Measurements from ENCODE around the gene BTLA. TPM values are rescaled to one million over a fixed set of nuclear protein-coding genes. Genes with fewer than 3 reads are reported as not detected.
"Not testable (repeated sequence)": the region's sequence is repeated elsewhere in the genome, so short reads cannot be mapped to it uniquely, and the experiment has no call there.

The BTLA gene
- total and polyA plus RNA-seq, 2 experiments from 2014 or later = not detected

DNA sequence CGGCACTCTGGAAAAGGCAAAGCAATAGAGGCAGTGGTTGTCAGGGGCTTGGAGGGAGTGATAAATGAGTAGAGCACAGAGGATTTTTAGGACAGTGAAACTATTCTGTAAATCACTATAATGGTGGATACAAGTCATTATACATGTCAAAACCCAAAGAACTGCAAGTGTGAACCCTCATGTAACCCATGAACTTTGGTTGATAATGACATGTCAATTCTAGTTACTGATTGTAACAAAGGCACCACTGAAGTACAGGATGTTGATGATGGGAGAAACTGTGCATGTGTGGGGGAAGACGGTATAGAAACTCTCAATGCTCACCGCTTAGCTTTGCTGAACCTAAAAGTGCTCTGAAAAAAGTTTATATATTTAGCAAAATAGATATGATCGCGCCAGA lies 36.0 kb downstream of the BTLA start:
- 98% methylated on average over 5 of the region's 5 CpGs for WGBS (ENCODE audit: low lambda C conversion rate, missing lambda C conversion rate)
- Histone ChIP-seq H3K4me1 (ENCODE audit: insufficient read depth) (no peaks in the 10 kb centered on the region), H3K36me3 (replicated peaks; ENCODE audit: insufficient read depth, low read depth) (no peaks in the 10 kb centered on the region), H3K9me3 (ENCODE audit: low read depth) (no peaks in the 10 kb centered on the region), H3K27ac (no peak overlapping the region), H3K9me2 (replicated peaks; ENCODE audit: insufficient read depth) (no peaks in the 10 kb centered on the region), H4K20me1 (ENCODE audit: insufficient read depth, poor library complexity, severe bottlenecking) (no peaks in the 10 kb centered on the region), H3K4me3 (no peak overlapping the region), H3K79me2 (no peaks in the 10 kb centered on the region), H3K4me2 (no peak overlapping the region), H3K27me3 (no peaks in the 10 kb centered on the region), H2AFZ (no peak overlapping the region)
- no peak for TF ChIP-seq EZH2 (IDR thresholded peaks at IDR 0.05; ENCODE audit: borderline replicate concordance)
- TF ChIP-seq CTCF (IDR thresholded peaks at IDR 0.05; ENCODE audit: poor library complexity) = no peak
- no peak for TF ChIP-seq EZH2phosphoT487 (IDR thresholded peaks at IDR 0.05; ENCODE audit: low read depth, severe bottlenecking, unreplicated experiment)
- no peak for DNase-seq (ENCODE audit: low spot score)

DNA sequence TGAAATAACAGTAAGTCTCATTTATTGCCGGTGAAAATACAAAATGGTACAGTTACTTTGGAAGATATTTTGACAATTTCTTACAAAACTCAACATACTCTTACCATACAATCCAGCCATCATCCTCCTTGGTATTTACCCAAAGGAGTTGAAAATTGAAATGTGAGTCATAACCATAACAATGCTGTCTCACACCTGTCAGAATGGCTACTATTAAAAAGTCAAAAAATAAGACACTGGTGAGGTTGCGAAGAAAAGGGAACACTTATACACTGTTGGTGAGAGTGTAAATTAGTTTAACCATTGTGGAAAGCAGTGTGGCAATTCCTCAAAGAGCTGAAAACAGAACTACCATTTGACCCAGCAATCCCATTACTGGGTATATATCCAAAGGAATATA lies 37.5 kb downstream of the BTLA start:
- not testable (repeated sequence) for H3K27ac ChIP-seq; H4K20me1 ChIP-seq (ENCODE audit: insufficient read depth, poor library complexity, severe bottlenecking); DNase-seq (ENCODE audit: low spot score); H3K4me1 ChIP-seq (ENCODE audit: insufficient read depth); H3K4me2 ChIP-seq; H3K36me3 ChIP-seq (replicated peaks; ENCODE audit: insufficient read depth, low read depth); H3K27me3 ChIP-seq; H3K9me2 ChIP-seq (replicated peaks; ENCODE audit: insufficient read depth); H3K79me2 ChIP-seq; H3K9me3 ChIP-seq (ENCODE audit: low read depth); H3K4me3 ChIP-seq; H2AFZ ChIP-seq
- WGBS (ENCODE audit: low lambda C conversion rate, missing lambda C conversion rate) = 97% methylated on average over 2 of the region's 2 CpGs

- H3K4me3 ChIP-seq = no peak overlapping the region
- H2AFZ ChIP-seq = no peak overlapping the region
- WGBS (ENCODE audit: low lambda C conversion rate, missing lambda C conversion rate) = 47% methylated on average over 2 of the region's 2 CpGs
- no peak overlapping the region for H3K4me2 ChIP-seq
- no peak for DNase-seq (ENCODE audit: low spot score)
- no peak for TF ChIP-seq EZH2phosphoT487 (IDR thresholded peaks at IDR 0.05; ENCODE audit: low read depth, severe bottlenecking, unreplicated experiment)
- H3K27ac ChIP-seq = no peak overlapping the region
- H3K36me3 ChIP-seq (replicated peaks; ENCODE audit: insufficient read depth, low read depth) = no peaks in the 10 kb centered on the region
- H4K20me1 ChIP-seq (ENCODE audit: insufficient read depth, poor library complexity, severe bottlenecking) = no peaks in the 10 kb centered on the region
- no peaks in the 10 kb centered on the region for H3K27me3 ChIP-seq
- no peaks in the 10 kb centered on the region for H3K79me2 ChIP-seq
- no peaks in the 10 kb centered on the region for H3K4me1 ChIP-seq (ENCODE audit: insufficient read depth)
- H3K9me3 ChIP-seq (ENCODE audit: low read depth) = no peaks in the 10 kb centered on the region
- H3K9me2 ChIP-seq (replicated peaks; ENCODE audit: insufficient read depth) = no peaks in the 10 kb centered on the region
Measured at GRCh38 chr3:112460519-112461195, 38.6 kb downstream of the BTLA start.

- H3K79me2 ChIP-seq = no peaks in the 10 kb centered on the region
- no peak for DNase-seq (ENCODE audit: low spot score)
- no peaks in the 10 kb centered on the region for H3K9me3 ChIP-seq (ENCODE audit: low read depth)
- no peak overlapping the region for H3K4me2 ChIP-seq
- TF ChIP-seq EZH2 (IDR thresholded peaks at IDR 0.05; ENCODE audit: borderline replicate concordance) = no peak
- no peak for TF ChIP-seq CTCF (IDR thresholded peaks at IDR 0.05; ENCODE audit: poor library complexity)
- TF ChIP-seq EZH2phosphoT487 (IDR thresholded peaks at IDR 0.05; ENCODE audit: low read depth, severe bottlenecking, unreplicated experiment) = no peak
- H3K4me3 ChIP-seq = no peak overlapping the region
- WGBS (ENCODE audit: low lambda C conversion rate, missing lambda C conversion rate) = 52% methylated on average over 1 of the region's 1 CpG
- no peaks in the 10 kb centered on the region for H3K36me3 ChIP-seq (replicated peaks; ENCODE audit: insufficient read depth, low read depth)
- H4K20me1 ChIP-seq (ENCODE audit: insufficient read depth, poor library complexity, severe bottlenecking) = no peaks in the 10 kb centered on the region
- H3K27me3 ChIP-seq = no peaks in the 10 kb centered on the region
- no peaks in the 10 kb centered on the region for H3K9me2 ChIP-seq (replicated peaks; ENCODE audit: insufficient read depth)
- H2AFZ ChIP-seq = no peak overlapping the region
- no peaks in the 10 kb centered on the region for H3K4me1 ChIP-seq (ENCODE audit: insufficient read depth)
- H3K27ac ChIP-seq = no peak overlapping the region
Measured at GRCh38 chr3:112459750-112460149, 39.5 kb downstream of the BTLA start.
